PFSK-1 (cell line): ENCODE measurements around the gene STYX.
A peak's percentile ranks its signal among the peaks of the same experiment; 100 is the strongest.

Source experiments
- FOXP2 ChIP-seq: optimal IDR thresholded peaks from 2 replicates; pipeline ENCODE3; 2011; ENCODE audit warnings: borderline replicate concordance, control low read depth, inconsistent platforms; ENCODE audit not compliant: insufficient read depth; ENCODE audit errors: extremely low read length, extremely low read depth
- POLR2AphosphoS5 ChIP-seq: IDR thresholded peaks from 2 replicates; pipeline ENCODE4 v1.6.1; 2012; ENCODE audit warnings: low read depth, mild to moderate bottlenecking, control low read depth, low read length, moderate library complexity
- SIN3A ChIP-seq: IDR thresholded peaks from 2 replicates; pipeline ENCODE4 v1.6.1; 2012; ENCODE audit warnings: mild to moderate bottlenecking, low read length, moderate library complexity, borderline replicate concordance; ENCODE audit not compliant: insufficient read depth
- TAF1 ChIP-seq: IDR thresholded peaks from 2 replicates; pipeline ENCODE4 v1.6.1; 2012; ENCODE audit warnings: low read length, control low read depth, borderline replicate concordance; ENCODE audit not compliant: insufficient read depth
- TF ChIP-seq, protein P1 (sequence below), 2 experiments: IDR thresholded peaks; 2 replicates each; pipeline versions ENCODE4 v1.6.1 to v1.8.0; 2011 to 2012; ENCODE audit warnings: low read depth in 2 of 2, low read length in 2 of 2, control low read depth in 1 of 2, inconsistent platforms in 1 of 2, mild to moderate bottlenecking in 1 of 2, moderate library complexity in 1 of 2; ENCODE audit not compliant: insufficient read depth in 1 of 2

The STYX gene

DNA sequence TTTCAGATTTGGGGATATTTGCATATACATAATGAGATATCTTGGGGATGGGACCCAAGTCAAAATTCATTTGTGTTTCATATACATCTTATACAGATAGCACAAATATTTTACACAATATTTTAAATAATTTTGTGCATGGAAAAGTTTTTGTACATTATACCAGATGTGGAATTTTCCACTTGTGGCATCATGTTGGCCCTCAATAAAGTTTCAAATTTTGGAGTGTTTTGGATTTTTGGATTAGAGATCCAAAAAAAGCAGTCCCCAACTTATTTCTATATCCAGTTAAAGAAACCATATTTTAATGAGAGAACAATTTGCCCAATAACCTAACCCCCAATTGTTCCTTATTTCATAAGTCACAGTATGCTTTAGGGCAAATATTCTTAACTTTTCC is 56.9 kb downstream of the STYX start:
- TF ChIP-seq POLR2AphosphoS5 = no peak
- no peak for TF ChIP-seq FOXP2
- no peak for TF ChIP-seq SIN3A
- TF ChIP-seq, protein P1, sequence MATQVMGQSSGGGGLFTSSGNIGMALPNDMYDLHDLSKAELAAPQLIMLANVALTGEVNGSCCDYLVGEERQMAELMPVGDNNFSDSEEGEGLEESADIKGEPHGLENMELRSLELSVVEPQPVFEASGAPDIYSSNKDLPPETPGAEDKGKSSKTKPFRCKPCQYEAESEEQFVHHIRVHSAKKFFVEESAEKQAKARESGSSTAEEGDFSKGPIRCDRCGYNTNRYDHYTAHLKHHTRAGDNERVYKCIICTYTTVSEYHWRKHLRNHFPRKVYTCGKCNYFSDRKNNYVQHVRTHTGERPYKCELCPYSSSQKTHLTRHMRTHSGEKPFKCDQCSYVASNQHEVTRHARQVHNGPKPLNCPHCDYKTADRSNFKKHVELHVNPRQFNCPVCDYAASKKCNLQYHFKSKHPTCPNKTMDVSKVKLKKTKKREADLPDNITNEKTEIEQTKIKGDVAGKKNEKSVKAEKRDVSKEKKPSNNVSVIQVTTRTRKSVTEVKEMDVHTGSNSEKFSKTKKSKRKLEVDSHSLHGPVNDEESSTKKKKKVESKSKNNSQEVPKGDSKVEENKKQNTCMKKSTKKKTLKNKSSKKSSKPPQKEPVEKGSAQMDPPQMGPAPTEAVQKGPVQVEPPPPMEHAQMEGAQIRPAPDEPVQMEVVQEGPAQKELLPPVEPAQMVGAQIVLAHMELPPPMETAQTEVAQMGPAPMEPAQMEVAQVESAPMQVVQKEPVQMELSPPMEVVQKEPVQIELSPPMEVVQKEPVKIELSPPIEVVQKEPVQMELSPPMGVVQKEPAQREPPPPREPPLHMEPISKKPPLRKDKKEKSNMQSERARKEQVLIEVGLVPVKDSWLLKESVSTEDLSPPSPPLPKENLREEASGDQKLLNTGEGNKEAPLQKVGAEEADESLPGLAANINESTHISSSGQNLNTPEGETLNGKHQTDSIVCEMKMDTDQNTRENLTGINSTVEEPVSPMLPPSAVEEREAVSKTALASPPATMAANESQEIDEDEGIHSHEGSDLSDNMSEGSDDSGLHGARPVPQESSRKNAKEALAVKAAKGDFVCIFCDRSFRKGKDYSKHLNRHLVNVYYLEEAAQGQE (IDR thresholded peaks at IDR 0.05; ENCODE audit: insufficient read depth in 1 of 2, low read depth in 2 of 2, low read length in 2 of 2) = no peak
- no peak for TF ChIP-seq TAF1

DNA sequence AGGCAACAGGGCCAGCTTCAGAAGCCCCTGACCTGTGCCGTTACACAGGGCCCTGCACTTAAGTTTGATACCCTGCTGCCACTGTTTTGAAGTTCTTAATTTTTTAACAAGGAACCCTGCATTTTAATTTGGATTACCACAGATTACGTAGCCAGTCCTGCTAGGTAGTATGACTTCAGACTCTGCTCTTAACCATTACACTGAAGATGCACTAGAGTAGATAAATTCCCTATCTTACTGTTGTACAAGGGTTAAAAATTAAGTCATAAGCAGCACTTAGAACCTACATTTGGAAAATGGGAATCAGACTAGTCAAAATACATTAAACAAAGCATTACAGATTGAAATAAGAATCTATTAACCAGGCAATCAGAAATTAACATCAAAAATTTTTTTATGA is 59.2 kb downstream of the STYX start:
- TF ChIP-seq FOXP2 = no peak
- TF ChIP-seq, protein P1 (IDR thresholded peaks at IDR 0.05; ENCODE audit: insufficient read depth in 1 of 2, low read depth in 2 of 2, low read length in 2 of 2) = no peak
- TF ChIP-seq TAF1 = no peak
- TF ChIP-seq POLR2AphosphoS5 = no peak
- TF ChIP-seq SIN3A = no peak

DNA sequence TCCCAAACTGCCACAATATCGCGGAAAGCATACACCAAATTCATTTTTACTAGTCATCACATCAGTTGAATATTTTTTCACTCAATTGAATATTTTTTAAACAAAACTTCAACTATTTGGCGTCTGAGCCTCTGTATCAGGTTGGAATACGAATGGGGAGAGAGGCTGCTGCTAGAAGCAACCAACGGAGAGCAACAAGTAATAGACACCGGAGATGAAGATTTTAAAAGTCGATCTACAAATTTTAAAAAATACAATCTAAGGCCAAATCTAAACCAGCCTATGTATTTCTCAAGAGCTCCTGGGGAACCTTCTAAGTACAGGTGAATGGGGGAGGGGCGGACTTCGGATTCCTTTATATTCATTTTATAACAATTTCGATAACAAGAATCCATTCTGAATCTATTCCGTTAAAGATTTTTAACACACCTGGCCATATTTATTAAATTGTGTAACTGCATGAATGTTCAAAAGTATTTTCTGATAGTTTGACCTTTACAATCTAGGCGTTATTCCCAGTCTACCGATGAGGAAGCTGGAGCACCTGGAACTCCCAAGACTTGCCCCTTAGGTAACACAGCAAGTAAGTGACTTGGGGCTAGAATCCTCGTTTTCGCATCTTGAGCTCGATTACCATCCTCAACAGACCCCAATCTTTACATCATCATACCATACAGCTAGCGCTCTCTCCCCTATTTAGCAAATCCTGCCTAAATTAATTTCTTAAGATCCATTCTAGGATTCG is 60.2 kb downstream of the STYX start:
- no peak for TF ChIP-seq TAF1
- TF ChIP-seq, protein P1 (IDR thresholded peaks at IDR 0.05; ENCODE audit: insufficient read depth in 1 of 2, low read depth in 2 of 2, low read length in 2 of 2) = no peak
- TF ChIP-seq SIN3A = no peak
- TF ChIP-seq FOXP2 = no peak
- no peak for TF ChIP-seq POLR2AphosphoS5

DNA sequence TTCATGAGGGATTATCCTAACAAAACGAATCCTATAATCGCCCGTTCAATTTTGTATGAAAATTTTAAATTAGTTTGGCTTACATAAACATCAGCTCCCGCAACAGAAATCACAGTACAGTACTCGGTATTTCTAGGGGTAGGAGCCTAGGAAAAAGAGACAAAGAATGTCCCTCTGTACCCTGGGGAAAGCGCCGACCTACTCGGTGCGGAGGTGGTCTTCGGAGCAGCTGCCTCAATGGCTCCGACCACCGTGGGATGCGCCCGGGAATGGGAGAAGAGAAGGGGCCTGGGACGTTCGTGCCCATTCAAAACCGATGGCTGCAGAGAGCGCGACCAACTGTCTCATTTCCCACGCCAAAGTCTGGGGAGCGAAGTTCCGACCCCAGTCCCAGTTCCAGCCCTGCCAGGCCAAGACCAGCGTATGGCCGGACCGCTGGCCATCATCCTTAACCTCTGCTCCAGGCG is 60.8 kb downstream of the STYX start:
- TF ChIP-seq SIN3A (peak; percentile 12; the same call in 1 of the 2 replicates), POLR2AphosphoS5 (no peak)

DNA sequence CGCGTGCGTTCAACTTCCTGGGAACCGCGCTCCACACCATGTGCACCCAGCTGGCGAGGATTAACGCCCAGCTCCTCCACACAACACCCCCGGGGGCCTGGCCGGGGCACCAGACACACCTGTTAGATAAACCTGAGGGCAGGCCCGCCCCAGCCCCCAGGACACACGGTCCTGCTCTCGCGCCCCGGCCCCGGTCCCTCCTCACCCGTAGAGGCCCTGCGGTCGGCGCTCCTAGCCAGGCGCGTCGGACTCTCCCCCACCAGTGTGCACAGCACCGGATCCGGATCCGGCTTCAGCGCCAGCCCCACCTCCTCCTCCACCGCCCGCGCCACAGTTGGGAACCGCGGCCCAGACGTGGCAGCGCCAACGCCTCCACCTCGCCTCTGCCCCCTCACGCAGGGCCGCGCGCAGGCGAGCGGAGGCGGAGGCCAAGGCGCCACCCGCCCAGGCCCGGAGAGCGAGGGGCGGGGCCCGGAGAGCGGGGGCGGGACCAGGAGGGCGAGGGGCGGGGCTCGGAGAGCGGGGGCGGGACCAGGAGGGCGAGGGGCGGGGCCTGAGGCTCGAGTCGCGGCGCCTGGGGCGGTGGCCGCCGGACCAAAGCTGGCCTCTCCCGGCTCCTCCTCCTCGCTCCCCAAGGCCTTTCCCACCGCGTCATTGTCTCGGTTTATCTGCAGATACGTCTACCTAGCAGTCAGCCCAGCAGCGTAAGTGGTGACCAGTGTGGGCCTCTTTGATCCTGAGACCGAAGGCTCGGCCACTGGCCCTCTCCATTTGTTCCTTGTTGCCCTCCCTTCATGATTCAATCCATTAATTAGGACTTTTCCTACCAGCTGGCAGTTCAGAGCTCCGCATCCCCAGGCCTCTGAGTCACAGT is 61.5 kb downstream of the STYX start, which contains the start of gene GNPNAT1:
Gene GNPNAT1 (minus strand): TSS at position 385 of the 874 bp plus-strand sequence. CDS start 6,957 bp downstream, outside the sequence.
- TF ChIP-seq TAF1 (peak; percentile 66; the same call in 1 of the 2 replicates), FOXP2 (peak; percentile 75), POLR2AphosphoS5 (peak; percentile 67), SIN3A (0 out of 2 replicates have a peak, but pooled peaks have one; percentile 21)
- TF ChIP-seq, protein P1 (IDR thresholded peaks at IDR 0.05; ENCODE audit: insufficient read depth in 1 of 2, low read depth in 2 of 2, low read length in 2 of 2) = no peak
